GM21515 (cell line): ENCODE results near the gene CREBBP.
"Not testable (repeated sequence)": the region's sequence is repeated elsewhere in the genome, so short reads cannot be mapped to it uniquely, and the experiment has no call there.

Experiments used
- ATAC-seq: cut with Tn5 transposase; IDR thresholded peaks from one replicate; pipeline ENCODE4 v1.9.1; 2021; ENCODE audit not compliant: unreplicated experiment

Gene CREBBP

GRCh38 chr16:3717235-3718018 is 163.1 kb downstream of the CREBBP start, which contains the start of gene TRAP1:
TSS of gene TRAP1 (minus strand) at chr16:3717524. CDS start at chr16:3717508, 16 bp downstream.
- ATAC-seq = peak; percentile 78

DNA sequence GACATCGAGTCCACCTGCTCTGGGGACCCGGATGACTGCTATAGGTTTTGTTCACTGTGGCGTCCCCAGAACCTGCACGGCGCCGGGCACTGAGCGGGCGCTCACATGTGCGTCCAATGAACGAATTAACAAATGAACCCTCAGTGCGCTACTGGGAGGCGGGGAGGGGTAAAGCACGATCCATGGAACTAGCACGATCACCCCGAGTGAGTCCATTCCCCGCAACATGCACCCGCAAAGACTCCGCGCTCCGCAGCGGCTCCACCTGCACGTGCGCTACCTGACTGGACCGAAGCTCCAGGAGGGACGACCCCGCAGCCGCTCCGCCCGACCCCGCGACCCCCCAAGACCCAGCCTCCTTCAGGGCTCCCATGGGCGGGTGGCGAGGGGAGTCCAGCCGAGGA is 163.7 kb downstream of the CREBBP start:
- ATAC-seq = peak; percentile 35

GRCh38 chr16:3715430-3715829 is 165.1 kb downstream of the CREBBP start:
- ATAC-seq = no peak

DNA sequence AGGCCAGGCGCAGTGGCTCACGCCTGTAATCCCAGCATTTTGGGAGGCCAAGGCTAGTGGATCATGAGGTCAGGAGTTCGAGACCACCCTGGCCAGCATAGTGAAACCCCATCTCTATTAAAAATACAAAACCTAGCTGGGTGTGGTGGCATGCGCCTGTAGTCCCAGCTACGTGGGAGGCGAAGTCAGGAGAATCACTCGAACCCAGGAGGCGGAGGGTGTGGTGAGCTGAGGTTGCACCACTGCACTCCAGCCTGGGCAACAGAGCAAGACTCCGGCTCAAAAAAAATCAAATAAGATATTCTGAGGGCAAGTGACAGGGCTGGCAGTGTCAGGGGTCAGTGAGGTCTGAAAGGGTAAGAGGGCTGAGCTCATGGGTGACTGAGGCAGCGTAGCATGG is 166.1 kb downstream of the CREBBP start:
- not testable (repeated sequence) for ATAC-seq

DNA sequence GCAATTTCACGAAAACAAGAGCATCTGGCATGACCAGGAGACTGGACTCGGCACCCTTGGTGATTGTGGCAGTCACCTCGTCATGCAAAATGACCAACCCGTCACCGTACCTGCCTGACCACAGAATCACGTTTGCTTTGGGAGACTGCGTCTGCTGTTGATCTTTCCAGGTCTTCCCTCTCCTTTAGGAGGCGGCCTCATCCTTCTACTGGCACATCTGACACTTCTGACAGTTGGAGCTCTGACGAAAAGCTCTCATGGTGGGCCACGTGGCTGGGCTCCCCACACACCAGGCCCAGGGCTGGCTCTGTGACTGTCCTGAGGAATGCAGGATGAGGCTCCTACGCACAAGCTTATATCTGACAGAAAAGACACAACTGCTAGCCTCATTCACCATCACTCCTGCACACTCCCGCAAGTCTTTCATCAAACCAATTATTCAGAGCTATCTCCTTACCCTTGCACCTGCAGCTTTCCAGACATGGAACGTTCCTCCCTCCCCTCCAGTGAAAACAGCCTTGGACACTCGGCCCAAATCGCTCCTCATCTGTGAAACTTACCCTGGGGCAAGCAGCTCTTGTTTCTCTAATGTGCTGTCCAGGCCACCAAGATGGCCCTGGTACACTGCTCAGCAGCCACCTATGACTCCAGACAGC is 166.8 kb downstream of the CREBBP start:
- ATAC-seq = no peak

DNA sequence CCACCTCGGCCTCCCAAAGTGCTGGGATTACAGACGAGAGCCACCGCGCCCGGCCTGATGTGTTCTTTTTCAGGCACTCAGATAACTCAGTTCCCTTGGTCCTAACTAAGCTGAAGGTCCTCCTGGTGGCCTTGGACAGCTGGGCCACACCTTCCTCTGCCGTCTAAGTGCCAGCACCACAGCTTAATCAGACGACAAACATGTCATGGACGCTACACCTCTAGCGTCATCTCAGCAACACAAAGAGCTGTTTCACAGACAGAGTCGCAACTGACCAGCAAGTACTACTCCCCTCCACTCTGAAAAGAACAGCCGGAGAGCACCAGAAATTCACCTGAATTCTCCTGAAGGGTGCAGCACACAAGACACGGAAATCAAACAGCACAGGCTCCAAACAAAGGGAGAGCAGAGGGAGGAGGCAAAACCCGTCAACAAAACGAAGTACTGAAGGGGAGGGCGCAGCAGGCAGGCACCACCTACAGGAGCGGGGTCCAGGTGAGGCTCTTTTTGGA is 167.6 kb downstream of the CREBBP start:
- ATAC-seq = no peak

DNA sequence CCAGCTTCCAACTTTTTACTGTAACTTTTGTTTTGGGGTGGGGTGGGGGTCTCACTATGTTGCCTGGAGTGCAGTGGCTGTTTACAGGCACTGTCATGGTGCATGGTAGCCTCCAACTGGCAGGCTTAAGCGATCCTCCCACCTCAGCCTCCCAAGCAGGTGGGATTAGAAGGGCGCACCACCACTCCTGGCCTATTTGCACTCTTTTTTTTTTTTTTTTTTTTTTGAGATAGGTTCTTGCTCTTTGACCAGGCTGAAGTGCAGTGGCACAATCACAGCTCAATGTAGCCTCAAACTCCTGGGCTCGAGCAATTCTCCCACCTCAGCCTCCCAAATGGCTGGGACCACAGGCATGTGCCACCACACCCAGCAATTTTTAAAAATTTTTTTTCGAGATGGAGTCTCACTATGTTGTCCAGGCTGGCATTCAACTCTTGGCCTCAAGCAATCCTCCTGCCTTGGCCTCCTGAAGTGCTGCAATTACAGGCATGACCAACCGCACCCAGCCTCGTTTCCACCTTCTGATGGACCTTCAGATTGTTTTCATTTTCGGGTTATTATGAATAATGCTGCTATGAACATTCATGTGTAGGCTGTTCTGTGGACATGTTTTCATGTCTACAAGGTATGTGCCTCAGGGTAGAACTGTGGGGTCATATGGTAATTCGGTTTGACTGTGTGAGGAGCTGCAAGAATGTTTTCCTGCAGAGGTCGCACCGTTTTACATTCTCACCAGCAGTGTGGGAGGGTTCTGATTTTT is 174.1 kb downstream of the CREBBP start:
- ATAC-seq = no peak

GRCh38 chr16:3702082-3702481 is 178.4 kb downstream of the CREBBP start:
- no peak for ATAC-seq

DNA sequence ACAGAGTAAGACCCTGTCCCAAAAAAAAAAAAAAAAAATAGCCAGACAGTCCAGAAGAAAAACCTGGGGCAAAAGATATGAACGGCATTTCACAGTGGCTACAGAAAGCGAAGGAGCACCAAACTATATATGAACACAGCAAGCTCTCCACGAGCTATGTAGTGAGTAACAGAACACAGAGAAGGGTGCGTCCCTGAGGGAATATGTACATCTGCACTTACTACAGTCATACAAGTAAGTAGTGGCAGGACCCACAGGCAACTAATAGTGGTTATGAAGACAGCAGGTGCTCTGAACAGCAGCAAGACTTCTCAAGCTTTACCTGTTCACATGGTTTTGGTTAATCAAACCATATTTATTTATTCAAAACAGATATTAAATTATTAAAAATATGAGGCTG is 179.0 kb downstream of the CREBBP start:
- ATAC-seq = no peak

GRCh38 chr16:3698941-3699340 is 181.6 kb downstream of the CREBBP start:
- ATAC-seq = no peak

DNA sequence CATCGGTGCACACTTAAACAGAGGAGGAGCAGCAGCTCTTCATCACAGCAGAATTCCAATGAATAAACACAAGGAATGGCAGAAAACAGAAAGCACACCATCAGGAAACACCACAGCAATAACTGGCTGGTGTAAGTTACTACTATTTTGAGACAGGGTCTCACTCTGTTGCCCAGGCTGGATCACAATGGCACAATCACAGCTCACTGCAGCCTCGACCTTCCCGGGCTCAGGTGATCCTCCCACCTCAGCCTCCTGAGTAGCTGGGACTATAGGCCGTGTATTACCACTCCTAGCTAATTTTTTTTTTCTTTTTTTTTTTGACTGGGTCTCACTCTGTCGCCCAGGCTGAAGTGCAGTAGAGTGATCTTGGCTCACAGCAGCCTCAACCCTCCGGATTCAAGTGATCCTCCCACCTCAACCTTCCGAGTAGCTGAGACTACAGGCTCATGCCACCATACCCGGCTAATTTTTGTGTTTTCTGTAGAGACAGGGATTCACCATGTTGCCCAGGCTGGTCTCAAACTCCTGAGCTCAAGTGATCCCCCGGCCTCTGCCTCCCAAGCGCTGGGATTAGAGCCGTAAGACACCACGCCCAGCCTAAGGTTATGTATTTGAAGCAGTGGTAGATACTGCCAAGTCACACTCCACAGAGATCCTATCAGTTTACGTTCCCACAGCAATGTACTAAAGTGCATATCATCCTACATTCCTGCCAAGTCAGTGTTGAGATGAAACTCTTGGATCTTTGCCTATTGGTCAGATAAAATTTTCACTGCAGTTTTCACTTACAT is 183.9 kb downstream of the CREBBP start:
- no peak for ATAC-seq

- no peak for ATAC-seq
These were observed 184.7 kb downstream of the CREBBP start for GRCh38 chr16:3695610-3696369.

GRCh38 chr16:3694051-3694450 is 186.5 kb downstream of the CREBBP start:
- no peak for ATAC-seq

DNA sequence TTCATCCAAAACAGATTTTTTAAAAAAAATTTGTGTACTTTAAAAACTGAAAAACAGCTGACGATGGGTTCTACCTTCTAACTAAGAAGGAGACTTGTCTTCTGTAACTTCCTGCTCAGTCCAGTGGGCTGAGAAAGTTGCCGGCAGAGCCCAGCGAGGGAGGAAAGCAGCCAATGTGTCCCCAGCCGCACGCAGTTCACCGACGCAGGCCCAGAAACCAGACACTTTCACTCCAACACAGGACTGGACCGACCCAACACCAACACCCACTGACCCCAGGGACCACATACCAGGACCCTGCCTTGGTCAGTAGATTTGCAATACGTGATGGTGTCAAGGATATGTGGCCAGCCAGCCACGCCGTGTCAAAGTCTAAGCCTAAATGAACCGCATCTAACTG is 188.8 kb downstream of the CREBBP start:
- ATAC-seq = no peak

DNA sequence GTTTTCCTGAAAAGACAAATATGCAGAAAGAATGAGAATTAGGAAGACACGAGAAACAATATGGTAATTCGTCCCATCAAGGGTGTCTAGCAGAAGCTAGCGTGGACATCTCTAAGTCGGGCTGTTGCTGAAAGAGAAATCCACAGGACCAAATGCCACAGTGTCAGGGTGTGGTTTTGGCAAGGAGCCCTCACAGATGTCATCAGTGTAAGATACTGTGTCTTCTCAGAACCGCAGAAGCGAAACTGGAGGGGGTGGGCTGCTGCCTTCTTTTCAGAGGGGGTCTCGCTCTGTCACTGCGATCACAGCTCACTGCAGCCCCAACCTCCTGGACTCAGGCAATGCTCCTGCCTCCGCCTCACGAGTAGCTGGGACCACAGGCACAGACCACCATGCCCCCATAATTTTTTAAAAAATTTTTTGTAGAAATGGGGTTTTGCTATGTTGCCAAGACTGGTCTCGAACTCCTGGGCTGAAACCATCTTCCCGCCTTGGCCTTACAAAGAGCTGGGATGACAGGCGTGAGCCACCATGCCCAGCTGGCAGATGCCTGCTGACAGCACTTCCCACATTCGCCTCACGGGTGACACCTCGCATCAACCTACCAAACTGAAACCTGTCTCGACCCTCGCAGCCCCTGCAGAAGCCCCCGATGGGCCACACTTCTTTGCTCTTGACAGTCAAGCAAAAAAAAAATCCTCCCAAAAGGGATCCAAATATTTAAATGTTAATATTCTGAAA is 189.4 kb downstream of the CREBBP start:
- ATAC-seq = no peak

DNA sequence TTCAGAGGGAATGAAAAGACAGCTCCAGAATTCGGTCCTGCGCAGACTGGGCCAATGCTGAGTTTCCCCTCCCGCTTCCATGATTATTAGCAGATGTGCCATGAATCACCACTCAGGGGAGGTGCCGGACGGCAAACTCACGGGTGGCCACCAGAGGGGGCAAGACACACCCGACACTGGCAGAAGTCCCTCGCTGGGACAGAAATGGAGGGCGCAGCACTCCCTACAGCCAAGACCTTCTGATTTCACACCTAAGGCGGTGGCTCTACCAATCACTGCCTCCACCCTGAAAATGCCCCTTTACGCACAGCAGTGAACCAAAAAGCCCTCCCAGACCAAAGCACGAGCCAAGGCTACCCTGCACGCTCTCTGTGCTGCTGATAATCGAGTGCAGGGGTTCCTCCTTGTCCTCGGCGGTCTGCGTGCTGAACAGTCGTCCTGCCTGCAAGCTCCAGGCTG is 190.0 kb downstream of the CREBBP start:
- ATAC-seq = peak; percentile 78

DNA sequence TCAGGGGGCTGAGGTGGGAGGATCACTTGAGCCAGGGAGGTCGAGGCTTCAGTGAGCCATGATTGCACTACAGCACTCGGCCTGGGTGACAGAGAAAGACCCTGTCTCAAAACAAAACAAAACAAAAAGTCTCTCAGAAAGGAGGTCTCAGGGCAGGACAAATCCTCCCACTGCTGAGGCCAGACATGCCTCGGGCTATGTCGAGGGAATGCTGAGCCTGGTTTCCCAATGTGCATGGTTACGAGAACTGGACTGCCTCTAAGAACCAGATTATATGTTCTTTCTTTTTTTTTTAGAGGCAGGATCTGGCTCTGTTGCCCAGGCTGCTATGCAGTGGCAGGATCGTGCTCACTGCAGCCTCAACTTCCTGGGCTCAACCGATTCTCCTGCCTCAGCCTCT is 190.8 kb downstream of the CREBBP start:
- no peak for ATAC-seq

GRCh38 chr16:3687792-3688191 is 192.7 kb downstream of the CREBBP start:
- ATAC-seq = no peak

- ATAC-seq = no peak
These were observed 193.5 kb downstream of the CREBBP start for GRCh38 chr16:3687021-3687420.
